HCT116 (cell line): Measurements from ENCODE around the gene LRRC3B.

Experiments used
- CEBPB ChIP-seq: IDR thresholded peaks from 2 replicates; pipeline ENCODE4 v1.6.1; 2012; ENCODE audit warnings: low read depth
- EZH2 ChIP-seq: fragments of 200-600 bp; sonication (generic); IDR thresholded peaks from 2 replicates; pipeline ENCODE4 v1.6.1; 2017; ENCODE audit warnings: antibody characterized with exemption, mixed run types
- EZH2phosphoT487 ChIP-seq: fragments of 200-600 bp; IDR thresholded peaks from 2 replicates; pipeline ENCODE4 v1.6.1; 2018; ENCODE audit warnings: antibody characterized with exemption, borderline replicate concordance
- POLR2A ChIP-seq: IDR thresholded peaks from 2 replicates; pipeline ENCODE4 v1.7.0; 2011; ENCODE audit warnings: borderline replicate concordance; ENCODE audit not compliant: insufficient read depth, insufficient read length; ENCODE audit errors: extremely low read depth
- POLR2AphosphoS5 ChIP-seq: IDR thresholded peaks from 2 replicates; pipeline ENCODE4 v1.6.1; 2011; ENCODE audit warnings: mild to moderate bottlenecking, low read depth, low read length, moderate library complexity
- SIN3A ChIP-seq: IDR thresholded peaks from 2 replicates; pipeline ENCODE4 v1.6.1; 2012; ENCODE audit warnings: low read depth
- TF ChIP-seq, protein P1 (sequence below), 3 experiments: fragments of 200-600 bp in 1 of 3; sonication (generic) in 1 of 3; IDR thresholded peaks in 2 of 3; conservative IDR thresholded peaks in 1 of 3; 2 replicates each; pipeline ENCODE4 v1.5.1; 2012 to 2017; ENCODE audit warnings: low read depth in 2 of 3, low read length in 2 of 3, antibody characterized with exemption in 1 of 3, borderline replicate concordance in 1 of 3, control low read depth in 1 of 3, mild to moderate bottlenecking in 1 of 3, mixed read lengths in 1 of 3, mixed run types in 1 of 3, moderate library complexity in 1 of 3; ENCODE audit not compliant: insufficient read depth in 1 of 3
- TF ChIP-seq, protein P2 (sequence below): IDR thresholded peaks from 2 replicates; pipeline ENCODE4 v1.6.1; 2012

DNA sequence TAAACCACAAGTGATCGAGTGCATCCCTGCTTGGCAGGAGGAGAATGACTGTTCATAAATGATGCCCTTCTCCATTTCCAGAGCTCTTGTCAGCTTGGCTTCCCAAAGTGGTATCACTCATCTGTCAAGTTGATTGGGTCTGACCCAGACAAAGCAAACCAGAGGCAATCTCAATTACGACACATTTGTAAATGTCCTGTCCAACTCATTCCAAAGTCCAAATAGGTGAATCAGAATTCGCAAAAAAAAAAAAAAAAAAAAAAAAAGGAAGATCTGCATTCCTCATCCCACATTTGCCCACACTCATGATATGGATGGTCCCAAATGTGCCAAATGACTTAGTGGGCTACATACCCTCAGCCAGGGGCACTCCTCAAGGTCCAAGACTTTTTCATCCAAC is 91.9 kb downstream of the LRRC3B start:
- TF ChIP-seq, protein P1, sequence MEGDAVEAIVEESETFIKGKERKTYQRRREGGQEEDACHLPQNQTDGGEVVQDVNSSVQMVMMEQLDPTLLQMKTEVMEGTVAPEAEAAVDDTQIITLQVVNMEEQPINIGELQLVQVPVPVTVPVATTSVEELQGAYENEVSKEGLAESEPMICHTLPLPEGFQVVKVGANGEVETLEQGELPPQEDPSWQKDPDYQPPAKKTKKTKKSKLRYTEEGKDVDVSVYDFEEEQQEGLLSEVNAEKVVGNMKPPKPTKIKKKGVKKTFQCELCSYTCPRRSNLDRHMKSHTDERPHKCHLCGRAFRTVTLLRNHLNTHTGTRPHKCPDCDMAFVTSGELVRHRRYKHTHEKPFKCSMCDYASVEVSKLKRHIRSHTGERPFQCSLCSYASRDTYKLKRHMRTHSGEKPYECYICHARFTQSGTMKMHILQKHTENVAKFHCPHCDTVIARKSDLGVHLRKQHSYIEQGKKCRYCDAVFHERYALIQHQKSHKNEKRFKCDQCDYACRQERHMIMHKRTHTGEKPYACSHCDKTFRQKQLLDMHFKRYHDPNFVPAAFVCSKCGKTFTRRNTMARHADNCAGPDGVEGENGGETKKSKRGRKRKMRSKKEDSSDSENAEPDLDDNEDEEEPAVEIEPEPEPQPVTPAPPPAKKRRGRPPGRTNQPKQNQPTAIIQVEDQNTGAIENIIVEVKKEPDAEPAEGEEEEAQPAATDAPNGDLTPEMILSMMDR (IDR thresholded peaks at IDR 0.05 in 2 of 3, conservative IDR thresholded peaks at IDR 0.05 in 1 of 3; ENCODE audit: borderline replicate concordance in 1 of 3, insufficient read depth in 1 of 3, low read depth in 2 of 3, low read length in 2 of 3), result no peak
- TF ChIP-seq EZH2phosphoT487 (no peak), POLR2A (no peak), CEBPB (no peak), POLR2AphosphoS5 (no peak), SIN3A (no peak), EZH2 (no peak)
- TF ChIP-seq, protein P2, sequence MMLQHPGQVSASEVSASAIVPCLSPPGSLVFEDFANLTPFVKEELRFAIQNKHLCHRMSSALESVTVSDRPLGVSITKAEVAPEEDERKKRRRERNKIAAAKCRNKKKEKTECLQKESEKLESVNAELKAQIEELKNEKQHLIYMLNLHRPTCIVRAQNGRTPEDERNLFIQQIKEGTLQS, result no peak
